ENCODE measurements around the gene PDE4A.

GRCh38 chr19:10478903-10479384 is 58.6 kb downstream of the PDE4A start:
- TF ChIP-seq POLR2A (IDR thresholded peaks at IDR 0.05; ENCODE audit: low read depth, low read length) (no peak), CTCF (IDR thresholded peaks at IDR 0.05; ENCODE audit: extremely low read depth in 1 of 2, insufficient read depth in 1 of 2, low read depth in 1 of 2, low read length in 2 of 2) (peak in 1 of 2 donors; percentile 71), EZH2 (IDR thresholded peaks at IDR 0.05; ENCODE audit: borderline replicate concordance, low read depth, low read length, severe bottlenecking) (no peak), FOS (IDR thresholded peaks at IDR 0.05; ENCODE audit: borderline replicate concordance, insufficient read depth, low read length) (no peak), POLR2AphosphoS5 (IDR thresholded peaks at IDR 0.05; ENCODE audit: insufficient read depth, low read depth, low read length) (no peak), JUN (IDR thresholded peaks at IDR 0.05; ENCODE audit: borderline replicate concordance, insufficient read depth, insufficient read length, low read depth) (no peak)

All from endothelial cell of umbilical vein (primary cell).